ENCODE results near the gene F7.
"Not testable (repeated sequence)": the region's sequence is repeated elsewhere in the genome, so short reads cannot be mapped to it uniquely, and the experiment has no call there.

Gene F7

GRCh38 chr13:113105032-113105920 lies at the start of gene F7:
TSS of gene F7 (plus strand) at chr13:113105791. CDS start at chr13:113105842, 51 bp downstream.
- no peak for DNase-seq (ENCODE audit: low read depth in 2 of 2, low spot score in 1 of 2)

GRCh38 chr13:113057084-113057483 lies 48.5 kb upstream of the F7 start:
- DNase-seq (ENCODE audit: low read depth in 2 of 2, low spot score in 1 of 2): no peak

- not testable (repeated sequence) for DNase-seq (ENCODE audit: low read depth in 2 of 2, low spot score in 1 of 2)
These were observed 48.0 kb upstream of the F7 start for GRCh38 chr13:113057559-113057958.

- DNase-seq (ENCODE audit: low read depth in 2 of 2, low spot score in 1 of 2): no peak
These were observed 47.2 kb upstream of the F7 start for GRCh38 chr13:113058129-113058987.

GRCh38 chr13:113058988-113059850 lies 46.4 kb upstream of the F7 start:
- DNase-seq (ENCODE audit: low read depth in 2 of 2, low spot score in 1 of 2): no peak

GRCh38 chr13:113059891-113060290 lies 45.7 kb upstream of the F7 start:
- DNase-seq (ENCODE audit: low read depth in 2 of 2, low spot score in 1 of 2): no peak

- no peak for DNase-seq (ENCODE audit: low read depth in 2 of 2, low spot score in 1 of 2)
These were observed 44.9 kb upstream of the F7 start for GRCh38 chr13:113060557-113061270.

- no peak for DNase-seq (ENCODE audit: low read depth in 2 of 2, low spot score in 1 of 2)
These were observed 44.3 kb upstream of the F7 start for GRCh38 chr13:113061271-113061625.

- DNase-seq (ENCODE audit: low read depth in 2 of 2, low spot score in 1 of 2): no peak
These were observed 43.7 kb upstream of the F7 start for GRCh38 chr13:113061796-113062425.

GRCh38 chr13:113062691-113063090 lies 42.9 kb upstream of the F7 start:
- no peak for DNase-seq (ENCODE audit: low read depth in 2 of 2, low spot score in 1 of 2)

GRCh38 chr13:113063091-113063491 lies 42.5 kb upstream of the F7 start:
- DNase-seq (ENCODE audit: low read depth in 2 of 2, low spot score in 1 of 2): no peak

- no peak for DNase-seq (ENCODE audit: low read depth in 2 of 2, low spot score in 1 of 2)
These were observed 41.5 kb upstream of the F7 start for GRCh38 chr13:113064000-113064533.

GRCh38 chr13:113064534-113065405 lies 40.8 kb upstream of the F7 start:
- DNase-seq (ENCODE audit: low read depth in 2 of 2, low spot score in 1 of 2): no peak

- DNase-seq (ENCODE audit: low read depth in 2 of 2, low spot score in 1 of 2): no peak
These were observed 40.0 kb upstream of the F7 start for GRCh38 chr13:113065406-113066141.

GRCh38 chr13:113066142-113066455 lies 39.5 kb upstream of the F7 start:
- no peak for DNase-seq (ENCODE audit: low read depth in 2 of 2, low spot score in 1 of 2)

GRCh38 chr13:113066746-113067145 lies 38.8 kb upstream of the F7 start:
- DNase-seq (ENCODE audit: low read depth in 2 of 2, low spot score in 1 of 2): no peak

GRCh38 chr13:113069861-113070805 lies 35.5 kb upstream of the F7 start:
- DNase-seq (ENCODE audit: low read depth in 2 of 2, low spot score in 1 of 2): no peak
